ENCODE results near the gene BGN. TPM values are rescaled to one million over a fixed set of nuclear protein-coding genes. Genes with fewer than 3 reads are reported as not detected.

BGN gene
- total RNA-seq, 1 experiment from 2014 or later = 1.2 TPM

DNA sequence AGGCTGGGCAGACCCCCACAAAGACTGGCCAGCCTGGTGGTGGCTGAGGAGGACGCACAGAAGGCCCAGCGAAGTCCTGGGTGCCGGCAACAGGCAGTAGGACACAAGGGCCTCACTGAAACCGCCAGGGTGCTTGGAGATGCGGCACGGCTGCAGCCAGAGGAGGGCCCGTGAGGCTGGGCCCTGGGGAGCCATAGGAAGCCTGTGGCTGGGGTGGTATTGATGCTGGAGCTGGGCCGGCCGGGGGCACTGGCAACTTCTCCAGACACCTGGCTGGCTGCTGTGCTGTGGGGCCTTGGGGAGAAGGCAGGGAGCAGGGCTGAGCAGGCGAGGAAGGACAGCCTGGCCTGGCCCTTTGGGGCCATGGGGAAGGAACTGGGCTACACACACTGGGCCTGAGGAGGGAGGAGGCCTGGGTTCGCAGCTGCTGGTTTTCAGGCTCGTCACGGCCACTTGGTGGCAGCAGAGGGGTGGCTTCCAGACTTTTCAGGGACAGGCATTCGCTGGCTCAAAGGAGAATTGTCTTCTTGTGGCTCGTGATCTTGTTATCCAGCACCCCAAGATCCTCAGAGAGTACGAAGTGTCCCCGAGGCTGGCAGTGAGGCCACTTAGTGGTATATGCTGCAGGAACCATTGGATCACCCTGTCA lies 59.9 kb downstream of the BGN start:
- Histone ChIP-seq H4K8ac (replicated peaks; ENCODE audit: insufficient read length, low read depth, low read length) (no peak overlapping the region), H3K23ac (ENCODE audit: insufficient read length, low read depth, low read length) (no peak overlapping the region), H3K23me2 (ENCODE audit: insufficient read length, low read depth, low read length, poor library complexity, severe bottlenecking) (no peaks in the 10 kb centered on the region), H3K79me2 (ENCODE audit: insufficient read depth, low read length) (no peaks in the 10 kb centered on the region), H3K56ac (ENCODE audit: insufficient read length, low read depth, low read length) (no peak overlapping the region), H3T11ph (ENCODE audit: low read length) (no peak overlapping the region), H2BK5ac (ENCODE audit: insufficient read length, low read length) (no peak overlapping the region), H3K4ac (ENCODE audit: low read depth, low read length) (no peak overlapping the region), H3K27me3 (ENCODE audit: insufficient read depth, low read length) (no peaks in the 10 kb centered on the region), H3K9me3 (ENCODE audit: control insufficient read depth, low read depth, low read length) (peaks cover 51% of the 10 kb centered on the region), H2AFZ (ENCODE audit: low read length) (no peak overlapping the region), H3K4me1 (ENCODE audit: insufficient read depth, low read length) (no peaks in the 10 kb centered on the region), H2AK5ac (ENCODE audit: insufficient read length, low read length) (no peak overlapping the region), H2BK120ac (ENCODE audit: low read depth, low read length, poor library complexity, severe bottlenecking) (no peak overlapping the region), H2BK15ac (ENCODE audit: low read depth, low read length) (no peak overlapping the region), H4K91ac (ENCODE audit: insufficient read length, low read depth, low read length) (no peak overlapping the region), H3K18ac (ENCODE audit: insufficient read length, low read depth, low read length) (no peak overlapping the region), H4K5ac (ENCODE audit: insufficient read length, low read depth, low read length) (no peak overlapping the region), H2BK12ac (ENCODE audit: insufficient read length, low read depth, low read length) (no peak overlapping the region), H3K4me2 (ENCODE audit: insufficient read depth, insufficient read length, low read length) (no peak overlapping the region), H3K79me1 (ENCODE audit: insufficient read depth, low read depth, low read length, poor library complexity, severe bottlenecking) (no peaks in the 10 kb centered on the region), H4K20me1 (ENCODE audit: control insufficient read depth, insufficient read depth, insufficient read length) (no peaks in the 10 kb centered on the region), H2BK20ac (ENCODE audit: low read depth, low read length, poor library complexity, severe bottlenecking) (no peak overlapping the region), H3K27ac (ENCODE audit: insufficient read length, low read depth, low read length) (no peak overlapping the region), H3K9ac (ENCODE audit: extremely low read depth, insufficient read length, low read length) (no peak overlapping the region), H3K14ac (ENCODE audit: insufficient read depth, low read length) (no peak overlapping the region)
- WGBS (ENCODE audit: extremely low coverage, insufficient read length, low lambda C conversion rate) = no CpG with 5 or more reads among the region's 17 CpGs
- peak; percentile 69 for DNase-seq
- TF ChIP-seq, protein P1, sequence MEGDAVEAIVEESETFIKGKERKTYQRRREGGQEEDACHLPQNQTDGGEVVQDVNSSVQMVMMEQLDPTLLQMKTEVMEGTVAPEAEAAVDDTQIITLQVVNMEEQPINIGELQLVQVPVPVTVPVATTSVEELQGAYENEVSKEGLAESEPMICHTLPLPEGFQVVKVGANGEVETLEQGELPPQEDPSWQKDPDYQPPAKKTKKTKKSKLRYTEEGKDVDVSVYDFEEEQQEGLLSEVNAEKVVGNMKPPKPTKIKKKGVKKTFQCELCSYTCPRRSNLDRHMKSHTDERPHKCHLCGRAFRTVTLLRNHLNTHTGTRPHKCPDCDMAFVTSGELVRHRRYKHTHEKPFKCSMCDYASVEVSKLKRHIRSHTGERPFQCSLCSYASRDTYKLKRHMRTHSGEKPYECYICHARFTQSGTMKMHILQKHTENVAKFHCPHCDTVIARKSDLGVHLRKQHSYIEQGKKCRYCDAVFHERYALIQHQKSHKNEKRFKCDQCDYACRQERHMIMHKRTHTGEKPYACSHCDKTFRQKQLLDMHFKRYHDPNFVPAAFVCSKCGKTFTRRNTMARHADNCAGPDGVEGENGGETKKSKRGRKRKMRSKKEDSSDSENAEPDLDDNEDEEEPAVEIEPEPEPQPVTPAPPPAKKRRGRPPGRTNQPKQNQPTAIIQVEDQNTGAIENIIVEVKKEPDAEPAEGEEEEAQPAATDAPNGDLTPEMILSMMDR (conservative IDR thresholded peaks at IDR 0.05) = peak; percentile 71
- peaks cover 0 to 2% (median 0%) of the 10 kb centered on the region in 3 experiments; a peak in 2 of 7 replicates for H3K36me3 Mint-ChIP-seq (ENCODE audit: insufficient read depth in 1 of 3, low read depth in 3 of 3)
- H3K27ac Mint-ChIP-seq = no peak overlapping the region
- H3K27me3 Mint-ChIP-seq (ENCODE audit: low read depth) = peaks cover 3% of the 10 kb centered on the region; the same call in 1 of the 2 replicates
- 0 out of 4 replicates have a peak, but pooled peaks cover 0 to 5% of the 10 kb centered on the region in 2 experiments for H3K4me1 Mint-ChIP-seq
- H3K4me3 Mint-ChIP-seq = no peak overlapping the region
- H3K9me3 Mint-ChIP-seq = peaks cover 71 to 88% of the 10 kb centered on the region in 2 experiments
